GM19023 (cell line): ENCODE data around the gene NKD2.

Source experiments
- ATAC-seq: cut with Tn5 transposase; IDR thresholded peaks from one replicate; pipeline ENCODE4 v1.9.1; 2021; ENCODE audit warnings: mild to moderate bottlenecking, moderate library complexity; ENCODE audit not compliant: unreplicated experiment

NKD2 gene

GRCh38 chr5:1083823-1084605 is 75.4 kb downstream of the NKD2 start:
- ATAC-seq: no peak

- ATAC-seq: no peak
Observed at GRCh38 chr5:1085391-1085790, 76.8 kb downstream of the NKD2 start.

GRCh38 chr5:1086137-1086536 is 77.5 kb downstream of the NKD2 start:
- no peak for ATAC-seq

GRCh38 chr5:1086871-1087270 is 78.3 kb downstream of the NKD2 start:
- ATAC-seq: no peak

- no peak for ATAC-seq
Observed at GRCh38 chr5:1087428-1087827, 78.8 kb downstream of the NKD2 start.

- ATAC-seq: no peak
Observed at GRCh38 chr5:1088031-1088430, 79.4 kb downstream of the NKD2 start.
